Measurements from ENCODE around the gene UMAD1.

Gene UMAD1

GRCh38 chr7:7785344-7785973, 144.9 kb downstream of the UMAD1 start:
- Histone ChIP-seq H3K27me3 (ENCODE audit: insufficient read depth, low read length) (no peaks in the 10 kb centered on the region), H3K36me3 (ENCODE audit: control insufficient read depth in 1 of 2, insufficient read depth in 2 of 2, low read length in 2 of 2) (no peaks in the 10 kb centered on the region), H3K79me2 (ENCODE audit: control insufficient read depth, insufficient read depth, low read length, poor library complexity) (no peaks in the 10 kb centered on the region), H4K12ac (ENCODE audit: low read depth, low read length) (no peak overlapping the region), H3K18ac (ENCODE audit: low read length) (no peak overlapping the region), H3K4ac (ENCODE audit: low read depth, low read length) (no peak overlapping the region), H4K8ac (ENCODE audit: low read depth, low read length) (no peak overlapping the region), H2BK5ac (ENCODE audit: low read depth, low read length, poor library complexity) (no peak overlapping the region), H2BK120ac (ENCODE audit: insufficient read depth, low read length, poor library complexity) (no peak overlapping the region), H3K4me1 (ENCODE audit: control insufficient read depth in 1 of 2, insufficient read depth in 2 of 2, low read length in 2 of 2) (peaks cover 4 to 7% of the 10 kb centered on the region in 2 experiments), H2BK12ac (ENCODE audit: low read length) (peak overlapping the region; percentile 82), H3K14ac (ENCODE audit: low read length) (no peak overlapping the region), H3K23ac (ENCODE audit: low read length) (no peak overlapping the region), H3K4me2 (ENCODE audit: low read length) (no peak overlapping the region), H4K91ac (ENCODE audit: low read depth, low read length) (no peak overlapping the region), H2AFZ (ENCODE audit: insufficient read depth, low read length, poor library complexity) (no peak overlapping the region), H2AK5ac (ENCODE audit: low read length) (no peak overlapping the region), H3K27ac (ENCODE audit: low read depth, low read length) (no peak overlapping the region), H3K9me3 (ENCODE audit: insufficient read depth, low read depth, low read length) (no peaks in the 10 kb centered on the region), H3K4me3 (ENCODE audit: low read depth, low read length) (no peak overlapping the region), H3K9ac (ENCODE audit: low read length) (no peak overlapping the region), H3K79me1 (ENCODE audit: low read length) (peaks cover 4% of the 10 kb centered on the region)
- 100% methylated on average over 1 of the region's 6 CpGs for WGBS (ENCODE audit: extremely low coverage, insufficient coverage, insufficient read length)
- DNase-seq: no peak

GRCh38 chr7:7786595-7786994, 146.0 kb downstream of the UMAD1 start:
- Histone ChIP-seq H2BK5ac (ENCODE audit: low read depth, low read length, poor library complexity) (peak overlapping the region; percentile 53), H3K27me3 (ENCODE audit: insufficient read depth, low read length) (no peaks in the 10 kb centered on the region), H3K4ac (ENCODE audit: low read depth, low read length) (no peak overlapping the region), H3K79me1 (ENCODE audit: low read length) (peaks cover 9% of the 10 kb centered on the region), H3K4me2 (ENCODE audit: low read length) (no peak overlapping the region), H2AFZ (ENCODE audit: insufficient read depth, low read length, poor library complexity) (no peak overlapping the region), H3K4me3 (ENCODE audit: low read depth, low read length) (no peak overlapping the region), H3K79me2 (ENCODE audit: control insufficient read depth, insufficient read depth, low read length, poor library complexity) (no peaks in the 10 kb centered on the region), H3K9ac (ENCODE audit: low read length) (no peak overlapping the region), H2BK120ac (ENCODE audit: insufficient read depth, low read length, poor library complexity) (no peak overlapping the region), H4K8ac (ENCODE audit: low read depth, low read length) (no peak overlapping the region), H3K36me3 (ENCODE audit: control insufficient read depth in 1 of 2, insufficient read depth in 2 of 2, low read length in 2 of 2) (no peaks in the 10 kb centered on the region), H3K18ac (ENCODE audit: low read length) (no peak overlapping the region), H3K9me3 (ENCODE audit: insufficient read depth, low read depth, low read length) (no peaks in the 10 kb centered on the region), H3K14ac (ENCODE audit: low read length) (no peak overlapping the region), H4K91ac (ENCODE audit: low read depth, low read length) (no peak overlapping the region), H3K23ac (ENCODE audit: low read length) (no peak overlapping the region), H4K12ac (ENCODE audit: low read depth, low read length) (no peak overlapping the region), H2BK12ac (ENCODE audit: low read length) (no peak overlapping the region), H3K4me1 (ENCODE audit: control insufficient read depth in 1 of 2, insufficient read depth in 2 of 2, low read length in 2 of 2) (peaks cover 8 to 10% of the 10 kb centered on the region in 2 experiments), H2AK5ac (ENCODE audit: low read length) (no peak overlapping the region), H3K27ac (ENCODE audit: low read depth, low read length) (no peak overlapping the region)
- no CpG with 5 or more reads among the region's 3 CpGs for WGBS (ENCODE audit: extremely low coverage, insufficient coverage, insufficient read length)
- no peak for DNase-seq

- no peak overlapping the region for H2BK120ac ChIP-seq (ENCODE audit: insufficient read depth, low read length, poor library complexity)
- no peaks in the 10 kb centered on the region for H3K36me3 ChIP-seq (ENCODE audit: control insufficient read depth in 1 of 2, insufficient read depth in 2 of 2, low read length in 2 of 2)
- no peak overlapping the region for H3K9ac ChIP-seq (ENCODE audit: low read length)
- no peak overlapping the region for H3K4ac ChIP-seq (ENCODE audit: low read depth, low read length)
- H3K14ac ChIP-seq (ENCODE audit: low read length): no peak overlapping the region
- peaks cover 18 to 20% of the 10 kb centered on the region in 2 experiments for H3K4me1 ChIP-seq (ENCODE audit: control insufficient read depth in 1 of 2, insufficient read depth in 2 of 2, low read length in 2 of 2)
- H3K27ac ChIP-seq (ENCODE audit: low read depth, low read length): peak overlapping the region; percentile 90
- H3K23ac ChIP-seq (ENCODE audit: low read length): no peak overlapping the region
- no peaks in the 10 kb centered on the region for H3K27me3 ChIP-seq (ENCODE audit: insufficient read depth, low read length)
- H4K8ac ChIP-seq (ENCODE audit: low read depth, low read length): no peak overlapping the region
- no peak overlapping the region for H2BK12ac ChIP-seq (ENCODE audit: low read length)
- no peak overlapping the region for H3K4me2 ChIP-seq (ENCODE audit: low read length)
- no peak for DNase-seq
- peak overlapping the region; percentile 51 for H2BK5ac ChIP-seq (ENCODE audit: low read depth, low read length, poor library complexity)
- H3K18ac ChIP-seq (ENCODE audit: low read length): no peak overlapping the region
- H3K9me3 ChIP-seq (ENCODE audit: insufficient read depth, low read depth, low read length): no peaks in the 10 kb centered on the region
- no peak overlapping the region for H3K4me3 ChIP-seq (ENCODE audit: low read depth, low read length)
- H4K12ac ChIP-seq (ENCODE audit: low read depth, low read length): no peak overlapping the region
- H3K79me1 ChIP-seq (ENCODE audit: low read length): peaks cover 19% of the 10 kb centered on the region
- H3K79me2 ChIP-seq (ENCODE audit: control insufficient read depth, insufficient read depth, low read length, poor library complexity): peaks cover 2% of the 10 kb centered on the region
- H2AK5ac ChIP-seq (ENCODE audit: low read length): no peak overlapping the region
- H2AFZ ChIP-seq (ENCODE audit: insufficient read depth, low read length, poor library complexity): no peak overlapping the region
- WGBS (ENCODE audit: extremely low coverage, insufficient coverage, insufficient read length): no CpG with 5 or more reads among the region's 3 CpGs
- H4K91ac ChIP-seq (ENCODE audit: low read depth, low read length): no peak overlapping the region
Observed at GRCh38 chr7:7789551-7789988, 149.0 kb downstream of the UMAD1 start.

- Histone ChIP-seq H3K9ac (ENCODE audit: low read length) (no peak overlapping the region), H4K12ac (ENCODE audit: low read depth, low read length) (no peak overlapping the region), H3K9me3 (ENCODE audit: insufficient read depth, low read depth, low read length) (no peaks in the 10 kb centered on the region)
Observed at GRCh38 chr7:7790041-7790741, 149.6 kb downstream of the UMAD1 start.

More at GRCh38 chr7:7790041-7790741, 149.6 kb downstream of the UMAD1 start:
- Histone ChIP-seq H2AK5ac (ENCODE audit: low read length) (no peak overlapping the region), H4K8ac (ENCODE audit: low read depth, low read length) (no peak overlapping the region), H2BK12ac (ENCODE audit: low read length) (peak overlapping the region; percentile 37), H2BK5ac (ENCODE audit: low read depth, low read length, poor library complexity) (peak overlapping the region; percentile 66), H3K18ac (ENCODE audit: low read length) (no peak overlapping the region), H3K79me2 (ENCODE audit: control insufficient read depth, insufficient read depth, low read length, poor library complexity) (peaks cover 3% of the 10 kb centered on the region), H3K4me3 (ENCODE audit: low read depth, low read length) (no peak overlapping the region), H3K23ac (ENCODE audit: low read length) (no peak overlapping the region), H3K4ac (ENCODE audit: low read depth, low read length) (no peak overlapping the region), H3K4me2 (ENCODE audit: low read length) (peak overlapping the region; percentile 24), H3K79me1 (ENCODE audit: low read length) (peaks cover 21% of the 10 kb centered on the region), H3K14ac (ENCODE audit: low read length) (no peak overlapping the region), H3K27ac (ENCODE audit: low read depth, low read length) (peak overlapping the region; percentile 90), H2BK120ac (ENCODE audit: insufficient read depth, low read length, poor library complexity) (no peak overlapping the region), H2AFZ (ENCODE audit: insufficient read depth, low read length, poor library complexity) (no peak overlapping the region), H3K27me3 (ENCODE audit: insufficient read depth, low read length) (no peaks in the 10 kb centered on the region), H3K36me3 (ENCODE audit: control insufficient read depth in 1 of 2, insufficient read depth in 2 of 2, low read length in 2 of 2) (no peaks in the 10 kb centered on the region), H4K91ac (ENCODE audit: low read depth, low read length) (peak overlapping the region; percentile 48), H3K4me1 (ENCODE audit: control insufficient read depth in 1 of 2, insufficient read depth in 2 of 2, low read length in 2 of 2) (peaks cover 20 to 22% of the 10 kb centered on the region in 2 experiments)
- 100% methylated on average over 1 of the region's 6 CpGs for WGBS (ENCODE audit: extremely low coverage, insufficient coverage, insufficient read length)
- no peak for DNase-seq

Measured in trophoblast cell (in vitro differentiated cells and primary cell).